GM10266 (cell line): ENCODE results near the gene MC1R.
"Not testable (repeated sequence)": the region's sequence is repeated elsewhere in the genome, so short reads cannot be mapped to it uniquely, and the experiment has no call there.

Experiments used
- DNase-seq: peaks from one replicate; pipeline ENCODE4 v3.0.0; 2012; ENCODE audit errors: extremely low spot score
- TF ChIP-seq, protein P1 (sequence below): IDR thresholded peaks from 2 replicates; pipeline ENCODE4 v1.5.1; 2012; ENCODE audit warnings: mild to moderate bottlenecking, low read depth; ENCODE audit not compliant: control insufficient read depth, insufficient read depth; ENCODE audit errors: missing control alignments

MC1R gene

DNA sequence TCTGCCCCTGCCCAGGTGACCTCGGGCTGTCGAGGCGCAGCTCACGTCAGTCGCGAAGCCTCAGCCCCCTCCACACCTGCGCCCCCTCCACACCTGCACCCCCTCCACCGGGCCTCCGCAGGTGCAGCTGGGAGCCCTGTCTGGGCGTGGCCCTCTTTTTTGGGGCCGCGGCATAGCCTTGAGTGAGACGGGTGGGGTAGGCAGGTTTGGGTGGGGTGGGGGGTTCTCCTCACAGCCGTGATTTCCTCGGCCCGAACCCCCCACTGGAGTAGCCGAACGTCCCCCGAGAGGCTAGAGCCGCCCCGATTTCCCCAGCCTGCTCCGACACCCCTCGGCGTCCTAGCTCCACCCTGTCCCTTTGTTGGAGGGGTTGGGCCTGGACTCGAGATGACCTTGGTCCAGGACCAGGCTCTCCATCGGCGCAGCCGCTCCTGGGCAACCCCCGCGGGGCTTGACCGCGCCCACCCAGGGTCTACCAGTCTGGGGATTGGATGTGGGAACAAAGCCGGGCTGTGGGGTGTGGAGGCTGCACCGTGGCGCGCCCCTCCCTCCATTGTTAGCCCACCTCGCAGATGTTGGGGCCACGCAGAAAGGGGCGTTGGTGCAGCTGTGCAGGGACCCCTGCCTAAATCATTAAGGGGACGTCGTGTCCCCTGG lies 5.1 kb downstream of the MC1R start:
- TF ChIP-seq, protein P1, sequence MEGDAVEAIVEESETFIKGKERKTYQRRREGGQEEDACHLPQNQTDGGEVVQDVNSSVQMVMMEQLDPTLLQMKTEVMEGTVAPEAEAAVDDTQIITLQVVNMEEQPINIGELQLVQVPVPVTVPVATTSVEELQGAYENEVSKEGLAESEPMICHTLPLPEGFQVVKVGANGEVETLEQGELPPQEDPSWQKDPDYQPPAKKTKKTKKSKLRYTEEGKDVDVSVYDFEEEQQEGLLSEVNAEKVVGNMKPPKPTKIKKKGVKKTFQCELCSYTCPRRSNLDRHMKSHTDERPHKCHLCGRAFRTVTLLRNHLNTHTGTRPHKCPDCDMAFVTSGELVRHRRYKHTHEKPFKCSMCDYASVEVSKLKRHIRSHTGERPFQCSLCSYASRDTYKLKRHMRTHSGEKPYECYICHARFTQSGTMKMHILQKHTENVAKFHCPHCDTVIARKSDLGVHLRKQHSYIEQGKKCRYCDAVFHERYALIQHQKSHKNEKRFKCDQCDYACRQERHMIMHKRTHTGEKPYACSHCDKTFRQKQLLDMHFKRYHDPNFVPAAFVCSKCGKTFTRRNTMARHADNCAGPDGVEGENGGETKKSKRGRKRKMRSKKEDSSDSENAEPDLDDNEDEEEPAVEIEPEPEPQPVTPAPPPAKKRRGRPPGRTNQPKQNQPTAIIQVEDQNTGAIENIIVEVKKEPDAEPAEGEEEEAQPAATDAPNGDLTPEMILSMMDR: no peak
- no peak for DNase-seq

DNA sequence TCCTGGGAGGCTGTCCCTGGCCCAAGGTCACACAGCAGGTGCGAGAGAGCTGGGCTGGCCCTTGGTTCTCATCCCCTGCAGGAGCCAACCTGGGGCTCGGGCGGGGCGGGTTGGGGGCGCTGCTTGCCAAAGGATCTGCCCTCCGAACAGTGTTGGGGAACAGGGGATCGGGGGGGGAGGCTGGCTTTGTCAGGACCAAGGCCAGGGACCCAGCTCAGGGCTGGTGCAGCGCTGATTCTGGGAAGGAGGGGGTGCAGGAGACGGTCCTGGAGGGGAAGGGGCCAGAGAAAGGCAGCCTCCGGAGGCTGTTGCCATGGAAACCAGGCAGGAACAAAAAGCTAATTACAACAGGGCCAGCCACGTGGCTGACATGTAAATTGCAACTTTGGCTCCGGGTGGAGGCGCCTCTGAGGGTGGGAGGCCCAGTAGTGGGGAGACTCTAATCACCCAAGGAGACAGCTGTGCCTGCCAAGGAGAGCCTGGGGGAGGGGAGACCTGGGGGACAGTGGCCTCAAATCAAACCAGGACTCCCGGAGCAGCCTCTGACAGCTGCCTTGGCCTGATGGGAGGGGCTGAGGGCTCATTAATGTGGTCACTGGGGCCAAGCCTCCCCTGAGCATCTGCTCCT lies 5.7 kb downstream of the MC1R start:
- DNase-seq: peak; percentile 75
- TF ChIP-seq, protein P1: no peak

DNA sequence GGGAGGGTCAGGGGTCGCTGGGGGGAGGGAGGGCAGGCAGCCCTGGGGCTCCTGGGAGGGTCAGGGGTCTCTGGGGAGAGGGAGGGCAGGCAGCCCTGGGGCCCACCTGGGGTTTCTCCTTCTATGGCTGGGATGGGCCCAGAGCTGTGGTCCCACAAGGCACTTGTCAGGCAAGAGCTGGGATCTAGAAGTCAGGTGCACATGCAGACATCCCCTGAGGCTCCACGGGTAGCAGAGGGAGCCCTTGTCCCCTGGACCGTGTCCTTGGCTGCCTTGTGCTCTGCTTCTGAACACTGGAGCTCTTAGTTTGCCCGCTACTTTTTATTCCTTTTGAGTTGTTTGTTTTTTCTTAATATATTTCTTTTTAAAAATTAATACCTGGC lies 6.3 kb downstream of the MC1R start:
- no peak for DNase-seq
- TF ChIP-seq, protein P1: no peak

DNA sequence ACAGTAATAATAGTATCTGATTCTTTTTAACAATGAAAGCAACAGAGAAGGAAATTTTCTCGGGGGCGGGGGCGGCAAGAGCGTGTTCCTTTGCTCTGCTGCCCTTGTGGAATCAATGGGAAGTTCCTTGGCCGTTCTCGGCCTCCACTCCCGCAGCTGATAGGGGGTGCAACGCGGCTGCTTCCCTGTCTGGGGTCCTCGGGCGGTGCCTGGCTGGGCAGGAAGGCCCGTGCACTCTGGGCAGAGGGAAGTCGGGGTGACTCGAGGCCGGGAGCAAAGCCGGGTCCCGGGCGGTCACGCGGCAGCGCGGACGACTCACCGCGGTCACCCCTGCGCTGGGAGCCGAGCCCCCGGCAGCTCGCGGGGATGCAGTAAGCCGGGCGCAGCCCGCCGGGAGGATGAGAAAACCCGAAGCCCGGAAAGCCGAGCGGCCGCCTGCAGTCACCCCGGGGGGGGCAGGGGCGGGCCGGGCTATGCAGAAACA lies 7.0 kb downstream of the MC1R start:
- DNase-seq: no peak
- TF ChIP-seq, protein P1: no peak

DNA sequence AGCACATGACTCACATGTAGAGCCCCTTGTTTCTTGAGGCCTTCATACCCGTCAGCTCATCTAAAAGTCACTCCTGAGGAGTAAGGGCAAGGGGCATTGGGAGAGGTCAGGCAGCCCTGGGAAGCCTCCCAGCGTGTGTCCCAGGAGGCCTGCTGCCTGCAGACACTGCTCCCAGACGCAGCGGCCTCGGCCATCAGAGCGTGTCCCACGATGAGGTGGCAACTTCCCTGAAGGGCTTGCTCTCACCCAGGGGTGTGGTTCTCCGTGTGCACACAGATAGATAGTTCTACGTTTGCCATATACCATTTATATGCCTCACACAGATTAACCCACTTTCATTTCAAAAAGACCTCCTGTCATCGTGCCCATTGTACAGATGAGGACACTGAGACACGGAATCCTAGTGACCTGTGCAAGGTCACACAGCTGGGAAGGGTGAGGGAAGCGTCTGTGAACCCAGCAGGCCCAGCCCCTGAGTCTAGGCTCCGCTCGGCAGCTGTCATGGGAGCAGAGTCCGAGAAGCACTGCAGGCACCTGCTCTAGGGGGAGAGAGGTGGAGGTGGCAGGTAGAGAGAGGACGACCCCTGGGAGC lies 12.7 kb downstream of the MC1R start:
- TF ChIP-seq, protein P1: no peak
- no peak for DNase-seq

GRCh38 chr16:89931964-89932363 lies 13.3 kb downstream of the MC1R start:
- DNase-seq: no peak
- TF ChIP-seq, protein P1: no peak

- DNase-seq: not testable (repeated sequence)
Observed at GRCh38 chr16:89934019-89934418, 15.4 kb downstream of the MC1R start.
